Skeletal muscle cell (primary cell): ENCODE measurements around the gene CD82.

ENCODE experiments used
- DNase-seq: peaks from one replicate; pipeline ENCODE4 v3.0.0-alpha.2; 2010; ENCODE audit warnings: low read depth
- H3K4me3 ChIP-seq: 2 replicates; pipeline ENCODE4 v1.5.1; 2011; ENCODE audit warnings: low read depth, mild to moderate bottlenecking, control low read depth, low read length, moderate library complexity

CD82 gene

DNA sequence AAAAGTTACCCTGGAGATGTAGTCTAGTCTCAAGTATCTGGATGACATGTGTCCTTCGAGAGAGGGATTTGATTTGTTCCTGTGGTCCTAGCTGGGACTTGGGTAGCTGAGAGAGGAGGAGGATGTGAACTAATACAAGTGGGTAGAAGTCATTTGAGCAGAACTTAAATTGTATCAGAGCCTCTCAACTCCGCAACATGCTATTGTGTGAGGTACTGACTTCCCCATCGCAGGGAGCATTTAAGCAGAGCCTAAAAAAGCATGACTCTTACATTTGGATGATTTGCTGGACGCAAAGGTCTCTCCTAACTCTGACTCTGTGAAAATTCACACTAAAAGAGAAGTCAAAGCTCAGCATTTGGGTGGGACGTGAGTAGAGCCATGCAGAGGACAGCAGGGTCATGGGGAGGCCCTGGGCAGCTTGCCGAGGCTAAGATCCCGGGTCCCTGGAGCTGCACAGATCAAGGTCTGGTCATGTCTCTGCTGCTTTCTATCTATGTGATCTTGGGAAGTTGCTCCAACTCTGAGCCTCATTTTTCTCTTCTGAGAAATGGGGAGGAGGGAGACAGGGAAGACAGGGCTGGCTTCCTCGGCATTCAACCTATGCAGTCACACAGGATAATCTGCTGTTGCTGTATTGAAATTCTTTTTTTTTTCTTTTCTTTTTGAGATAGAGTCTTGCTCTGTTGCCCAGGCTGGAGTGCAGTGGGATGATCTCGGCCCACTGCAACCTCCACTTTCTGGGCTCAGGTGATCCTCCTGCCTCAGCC is 44.9 kb downstream of the CD82 start:
- H3K4me3 ChIP-seq: no peak overlapping the region
- DNase-seq: no peak

DNA sequence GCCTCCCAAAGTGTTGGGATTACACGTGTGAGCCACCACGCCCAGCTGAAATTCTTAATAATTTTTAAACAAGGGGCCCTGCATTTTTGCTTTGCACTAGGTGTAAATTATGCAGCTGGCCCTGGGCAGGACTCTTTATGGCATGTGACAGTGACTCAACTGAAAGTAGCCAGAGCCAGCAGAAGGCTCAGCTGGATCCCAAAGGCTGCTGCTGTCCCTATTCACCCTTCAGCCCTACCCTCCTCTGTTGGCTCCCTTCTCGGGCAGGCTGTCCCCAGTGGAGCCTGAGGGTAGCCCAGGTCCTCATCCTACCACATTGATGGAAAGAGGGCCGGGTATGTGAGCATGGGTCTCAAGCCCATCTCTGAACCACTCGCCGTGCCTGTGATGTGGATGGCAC is 45.6 kb downstream of the CD82 start:
- no peak for DNase-seq

DNA sequence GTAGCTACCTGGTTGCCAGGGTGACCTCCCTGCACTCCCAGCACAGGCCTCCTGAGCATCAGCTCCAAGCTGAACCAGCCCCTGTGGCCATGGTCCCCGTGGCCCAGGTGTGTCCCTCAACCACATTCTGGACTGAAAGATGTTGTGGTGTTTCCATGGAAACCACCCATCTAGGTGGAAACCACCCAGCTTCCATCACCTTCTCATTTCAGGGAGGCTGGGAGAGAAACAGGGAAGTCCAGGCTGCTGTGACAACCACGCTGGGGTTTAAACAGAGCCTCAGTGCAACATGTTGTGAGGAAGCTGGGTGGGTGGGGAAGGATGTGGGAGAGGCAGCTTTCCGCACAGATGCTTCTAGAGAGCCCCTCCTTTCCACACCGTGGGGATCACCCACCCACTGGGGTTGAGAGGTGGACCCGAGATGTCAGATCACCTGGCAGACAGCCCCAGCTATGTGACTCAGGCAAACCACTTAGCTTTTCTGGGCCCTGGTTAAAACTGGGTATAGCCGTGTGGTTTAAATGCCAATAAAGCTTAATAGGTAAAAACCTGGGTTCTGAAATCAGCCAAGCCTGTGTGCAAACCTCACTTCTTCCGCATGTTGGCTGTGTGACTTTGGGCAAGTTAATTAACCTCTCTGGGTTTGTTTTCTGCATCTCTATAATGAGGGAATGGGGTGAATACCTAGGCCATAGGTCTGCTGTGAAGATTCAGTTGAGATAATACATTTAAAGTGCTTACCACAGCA is 46.4 kb downstream of the CD82 start:
- DNase-seq: no peak
- H3K4me3 ChIP-seq: no peak overlapping the region

More for the DNA sequence above, 45.6 kb downstream of the CD82 start:
- no peak overlapping the region for H3K4me3 ChIP-seq

DNA sequence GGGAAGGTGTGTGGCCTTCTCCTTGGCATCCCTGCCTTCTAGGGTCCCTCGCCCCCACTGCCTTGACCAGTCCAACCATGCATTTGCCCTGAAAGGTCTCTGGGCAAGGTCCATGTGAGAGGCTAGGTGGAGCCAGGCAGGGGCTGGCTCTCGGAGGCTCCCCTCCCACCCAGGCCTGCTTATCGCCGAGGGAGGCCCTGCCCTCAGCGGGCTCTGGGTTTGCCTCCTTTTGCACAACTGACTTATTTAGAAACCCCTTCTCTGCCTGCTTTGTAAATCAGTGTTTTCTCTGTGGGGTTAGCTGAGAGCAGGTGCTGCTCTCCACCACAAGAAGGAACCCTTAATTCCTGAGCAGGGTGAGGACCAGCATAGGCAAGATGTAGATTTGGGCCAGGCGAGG is 47.7 kb downstream of the CD82 start:
- DNase-seq: no peak
- no peak overlapping the region for H3K4me3 ChIP-seq

DNA sequence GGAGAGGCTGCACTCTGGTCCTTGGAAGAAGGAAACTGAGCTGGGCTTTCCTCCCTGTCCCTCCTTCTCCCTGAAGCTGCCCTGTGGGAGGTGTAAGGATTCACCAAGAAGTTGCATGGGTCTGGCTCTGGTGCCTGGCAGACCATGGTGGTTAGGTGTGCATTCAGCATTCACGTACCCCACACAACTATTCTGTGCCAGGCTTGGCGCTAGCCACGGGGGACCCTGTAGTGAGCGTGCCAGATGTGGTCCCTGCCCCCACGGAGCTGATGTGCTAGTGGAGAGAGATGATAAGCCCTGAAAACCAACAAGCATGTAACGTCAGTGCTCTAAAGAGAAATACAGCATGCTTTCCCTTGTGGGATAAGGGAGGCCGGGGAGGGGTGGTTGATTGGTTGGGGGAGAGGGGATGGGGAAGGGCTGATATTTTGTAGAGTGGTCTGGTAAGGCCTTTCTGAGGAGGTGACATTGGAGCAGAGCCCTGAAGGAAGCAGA is 48.9 kb downstream of the CD82 start:
- DNase-seq: no peak
- no peak overlapping the region for H3K4me3 ChIP-seq

DNA sequence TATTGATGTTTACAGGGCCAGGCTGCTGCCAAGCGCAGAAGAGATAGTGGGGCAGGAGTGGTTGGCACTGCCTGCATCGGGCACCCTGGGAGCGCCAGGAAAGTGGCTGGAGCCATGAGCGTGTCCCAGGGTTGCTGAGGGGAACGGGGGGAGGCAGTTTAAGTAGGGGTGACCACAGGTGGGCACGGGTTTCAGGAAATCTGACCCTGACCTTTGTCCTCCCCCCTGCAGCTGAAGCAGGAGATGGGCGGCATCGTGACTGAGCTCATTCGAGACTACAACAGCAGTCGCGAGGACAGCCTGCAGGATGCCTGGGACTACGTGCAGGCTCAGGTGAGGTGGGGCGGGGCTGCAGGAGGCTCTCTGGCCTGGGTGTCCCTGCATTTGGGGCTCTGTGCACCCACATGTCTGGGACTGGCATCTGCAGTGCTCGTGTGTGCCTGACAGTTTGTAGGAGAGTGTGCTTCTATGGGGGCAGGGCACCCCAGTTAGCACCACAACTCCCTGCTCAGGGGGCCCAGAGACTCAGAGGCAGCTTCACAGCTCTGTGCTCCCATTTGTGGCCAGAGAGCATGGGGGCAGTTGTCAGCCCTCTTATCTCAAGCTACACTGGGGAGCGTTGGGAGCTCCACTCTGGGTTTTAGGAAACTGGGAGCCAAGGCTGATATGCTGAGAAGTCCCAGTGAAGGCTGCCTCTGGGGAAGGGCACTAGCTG is 49.7 kb downstream of the CD82 start:
- no peak for DNase-seq
- no peak overlapping the region for H3K4me3 ChIP-seq

DNA sequence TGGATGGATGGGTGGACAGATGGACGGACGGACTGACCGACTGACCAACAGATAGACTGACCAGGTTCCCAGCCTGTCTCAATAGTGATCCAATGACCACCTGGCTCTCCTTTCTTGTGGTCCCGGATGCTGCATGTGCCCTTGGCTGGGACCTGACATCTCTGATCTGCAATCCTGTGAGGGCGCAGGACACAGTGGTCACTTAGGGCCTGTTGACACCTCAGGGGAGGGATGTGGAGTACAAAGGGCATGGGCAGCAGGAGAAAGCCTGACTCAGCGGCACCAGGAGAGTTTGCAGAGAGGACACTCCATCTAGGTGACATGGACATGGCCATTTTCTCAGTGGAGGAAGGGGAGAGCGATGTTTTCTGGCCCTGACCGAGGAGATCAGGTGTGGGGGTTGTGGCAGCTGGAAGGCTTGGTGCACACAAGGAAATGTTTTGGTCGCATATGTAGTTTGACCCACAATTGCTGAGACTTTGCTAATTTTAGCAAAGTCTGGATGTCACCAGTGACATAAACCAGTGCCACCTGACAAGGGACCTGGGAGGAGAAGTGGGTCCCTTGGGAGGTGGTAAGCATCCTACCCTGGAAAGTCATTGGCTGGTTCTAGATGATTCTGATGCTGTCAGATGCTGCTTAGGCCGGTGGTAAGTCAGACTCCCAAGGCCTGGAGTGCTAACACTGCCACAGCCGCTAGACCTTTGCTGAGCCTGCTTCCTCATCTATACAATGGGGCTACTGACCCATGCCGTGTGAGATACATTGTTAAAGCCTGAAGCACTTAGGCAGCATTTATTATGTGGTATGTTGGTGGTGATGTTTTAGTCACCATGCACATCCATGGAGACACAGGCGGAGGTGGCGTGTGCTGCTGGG is 50.7 kb downstream of the CD82 start:
- DNase-seq: no peak
- no peak overlapping the region for H3K4me3 ChIP-seq

DNA sequence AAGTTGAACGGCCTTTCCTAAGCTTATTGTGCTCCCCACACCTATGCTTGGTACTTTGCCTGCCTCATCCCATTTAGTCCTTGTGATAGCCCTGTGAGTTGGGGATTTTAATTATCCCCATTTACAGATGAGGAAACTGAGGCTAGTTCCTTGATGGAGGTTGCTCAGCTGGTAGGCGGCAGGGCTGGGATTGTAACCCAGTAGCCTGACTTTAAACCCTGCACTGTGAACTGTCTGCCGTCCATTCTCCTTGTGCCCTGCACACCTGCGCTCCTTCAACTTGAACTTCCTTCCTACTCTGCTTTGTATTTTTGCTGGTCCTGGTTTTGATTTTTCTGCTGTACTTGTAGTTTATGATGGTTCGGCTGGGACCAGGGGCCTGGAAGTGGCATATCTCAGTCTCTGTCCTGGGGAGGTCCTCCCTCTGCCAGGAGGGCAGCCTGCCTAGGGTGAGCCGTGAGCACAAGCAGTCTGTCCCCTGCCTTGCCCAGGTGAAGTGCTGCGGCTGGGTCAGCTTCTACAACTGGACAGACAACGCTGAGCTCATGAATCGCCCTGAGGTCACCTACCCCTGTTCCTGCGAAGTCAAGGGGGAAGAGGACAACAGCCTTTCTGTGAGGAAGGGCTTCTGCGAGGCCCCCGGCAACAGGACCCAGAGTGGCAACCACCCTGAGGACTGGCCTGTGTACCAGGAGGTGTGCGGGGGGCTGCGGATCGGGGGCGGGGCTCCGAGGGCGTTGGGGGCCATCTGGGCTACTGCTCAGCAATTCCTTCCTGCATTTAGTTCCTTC is 52.4 kb downstream of the CD82 start:
- no peak for DNase-seq
- H3K4me3 ChIP-seq: no peak overlapping the region

DNA sequence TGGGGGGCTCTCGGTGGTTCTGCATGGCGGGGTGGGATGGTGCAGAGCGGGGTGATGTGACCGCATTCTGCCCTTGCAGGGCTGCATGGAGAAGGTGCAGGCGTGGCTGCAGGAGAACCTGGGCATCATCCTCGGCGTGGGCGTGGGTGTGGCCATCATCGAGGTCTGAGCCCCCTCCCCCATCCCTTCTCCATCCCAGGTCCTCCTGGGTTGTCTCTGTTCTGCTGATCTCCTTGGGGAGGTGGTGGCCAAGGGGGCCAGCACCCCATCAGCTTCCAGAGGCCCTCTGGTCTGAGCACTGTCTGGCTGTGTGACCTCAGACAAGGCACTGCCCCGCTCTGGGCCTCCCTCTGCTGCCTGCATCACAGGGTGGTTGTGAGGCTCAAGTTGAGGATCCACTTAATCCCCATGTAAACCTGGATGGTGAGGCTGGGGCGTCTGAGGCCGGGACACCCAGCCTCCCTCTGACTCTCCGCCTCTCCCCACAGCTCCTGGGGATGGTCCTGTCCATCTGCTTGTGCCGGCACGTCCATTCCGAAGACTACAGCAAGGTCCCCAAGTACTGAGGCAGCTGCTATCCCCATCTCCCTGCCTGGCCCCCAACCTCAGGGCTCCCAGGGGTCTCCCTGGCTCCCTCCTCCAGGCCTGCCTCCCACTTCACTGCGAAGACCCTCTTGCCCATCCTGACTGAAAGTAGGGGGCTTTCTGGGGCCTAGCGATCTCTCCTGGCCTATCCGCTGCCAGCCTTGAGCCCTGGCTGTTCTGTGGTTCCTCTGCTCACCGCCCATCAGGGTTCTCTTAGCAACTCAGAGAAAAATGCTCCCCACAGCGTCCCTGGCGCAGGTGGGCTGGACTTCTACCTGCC is 53.3 kb downstream of the CD82 start:
- no peak overlapping the region for H3K4me3 ChIP-seq
- no peak for DNase-seq

DNA sequence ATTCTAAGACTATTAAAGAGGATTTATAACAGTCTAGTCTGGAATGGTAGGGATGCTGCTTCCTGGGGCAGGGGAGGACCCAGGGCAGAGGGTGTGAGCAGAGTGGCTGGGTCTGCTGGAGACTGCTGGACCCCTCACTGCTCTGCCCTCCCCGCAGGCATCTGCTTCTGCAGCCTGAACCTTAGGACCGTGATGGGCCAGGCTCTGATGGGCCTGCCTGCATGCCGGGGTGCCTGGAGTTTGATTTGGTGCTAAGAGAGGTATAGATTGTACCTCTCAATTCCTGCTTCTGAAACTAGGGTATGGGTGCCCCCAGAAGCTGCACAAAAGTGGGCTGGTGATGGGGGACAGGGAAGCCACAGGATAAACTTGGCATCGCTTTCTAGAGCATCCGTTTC is 54.9 kb downstream of the CD82 start:
- DNase-seq: no peak
- no peak overlapping the region for H3K4me3 ChIP-seq

DNA sequence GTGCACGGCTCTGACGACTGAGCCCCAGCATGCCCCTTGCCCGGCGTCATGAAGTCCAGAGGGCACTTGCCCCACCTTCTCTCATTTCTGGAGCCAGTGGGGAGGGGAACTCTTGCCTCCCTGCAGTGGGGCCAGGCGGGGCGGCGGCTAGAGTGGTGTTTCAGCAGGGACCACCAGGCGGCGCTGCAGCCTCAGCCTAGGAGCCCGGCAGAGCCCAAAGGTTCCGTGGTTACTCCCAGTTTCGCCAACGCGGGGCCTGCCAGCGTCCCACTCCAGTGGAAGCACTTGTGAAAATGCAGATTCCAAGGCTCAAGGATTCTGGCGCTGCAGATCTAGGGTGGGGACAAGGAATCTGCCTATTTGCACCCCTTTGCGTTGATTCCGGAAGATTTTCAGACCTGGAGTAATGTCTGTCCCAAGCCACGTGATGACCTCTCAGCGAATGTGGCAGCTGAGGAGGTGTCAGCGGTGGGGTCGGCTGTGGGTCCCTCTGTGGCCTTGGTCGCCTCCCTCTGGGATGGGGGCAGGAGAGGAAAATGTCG is 55.7 kb downstream of the CD82 start:
- no peak overlapping the region for H3K4me3 ChIP-seq
- no peak for DNase-seq

DNA sequence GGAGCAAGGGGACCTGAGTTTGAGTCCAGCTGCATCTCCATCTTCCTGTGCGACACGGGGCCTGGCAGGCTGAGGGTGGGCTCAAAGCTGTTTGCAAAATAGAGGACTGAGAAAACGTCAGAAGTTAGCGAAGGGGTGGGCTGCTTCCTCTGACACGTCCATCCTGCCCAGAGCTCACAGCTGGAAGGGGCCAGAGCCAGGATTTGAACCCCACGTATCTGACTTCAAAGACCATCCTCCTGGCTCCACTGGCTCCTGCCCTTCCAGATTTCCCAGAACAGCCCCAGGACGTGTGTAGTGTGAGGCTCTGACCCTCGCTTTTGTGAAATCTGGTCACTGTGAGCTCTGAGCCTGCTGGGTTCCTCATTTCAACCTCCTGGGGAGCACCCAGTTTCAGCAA is 56.3 kb downstream of the CD82 start:
- H3K4me3 ChIP-seq: no peak overlapping the region
- DNase-seq: no peak

DNA sequence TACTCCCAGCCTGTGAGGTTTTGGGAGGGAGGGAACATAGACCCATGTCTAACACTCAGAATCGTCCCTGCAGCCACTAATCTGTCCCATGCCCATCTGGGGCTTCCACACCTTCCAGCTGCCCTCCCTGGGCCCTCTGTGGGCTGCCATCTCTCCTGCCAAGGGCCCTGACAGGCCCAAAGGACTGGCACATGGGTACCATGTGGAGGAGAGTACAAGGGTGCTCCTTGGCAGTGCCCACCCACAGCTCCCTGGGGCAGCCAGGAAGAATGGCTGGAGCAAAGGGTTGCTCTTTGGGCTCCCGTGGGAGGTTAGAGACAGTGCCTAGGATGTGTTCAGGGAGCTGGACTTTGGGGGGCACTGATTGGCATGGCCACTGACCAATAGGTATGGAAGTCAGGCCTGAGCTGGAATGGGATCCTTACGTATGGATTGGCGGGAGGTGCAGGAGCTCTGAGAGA is 56.8 kb downstream of the CD82 start:
- no peak for DNase-seq
- H3K4me3 ChIP-seq: no peak overlapping the region

DNA sequence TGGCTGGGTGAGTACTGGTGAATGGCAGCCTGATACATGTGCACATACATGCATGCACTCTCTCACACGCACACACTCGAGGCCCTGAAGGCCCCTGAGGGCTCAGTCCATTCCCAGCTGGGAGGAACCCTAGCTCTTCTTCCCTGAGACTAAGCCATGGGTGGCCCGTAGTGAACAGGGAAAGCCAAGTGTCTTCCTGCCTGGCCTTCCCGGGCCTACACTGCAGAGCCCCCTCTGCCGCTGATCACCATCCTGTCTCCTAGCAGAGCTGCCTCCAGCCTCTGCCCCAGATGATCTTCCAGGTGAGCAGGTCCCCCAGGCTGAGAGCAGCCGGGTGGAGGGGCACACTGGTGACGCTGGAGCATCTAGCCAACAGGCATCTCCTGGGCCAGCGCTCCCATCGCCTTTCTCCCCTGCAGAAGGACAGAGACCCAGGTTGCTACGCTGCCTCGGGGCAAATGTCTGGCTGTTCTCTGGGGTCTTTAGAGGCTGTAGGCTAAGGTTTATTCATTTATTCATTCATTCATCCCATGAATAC is 57.3 kb downstream of the CD82 start:
- no peak overlapping the region for H3K4me3 ChIP-seq
- no peak for DNase-seq

DNA sequence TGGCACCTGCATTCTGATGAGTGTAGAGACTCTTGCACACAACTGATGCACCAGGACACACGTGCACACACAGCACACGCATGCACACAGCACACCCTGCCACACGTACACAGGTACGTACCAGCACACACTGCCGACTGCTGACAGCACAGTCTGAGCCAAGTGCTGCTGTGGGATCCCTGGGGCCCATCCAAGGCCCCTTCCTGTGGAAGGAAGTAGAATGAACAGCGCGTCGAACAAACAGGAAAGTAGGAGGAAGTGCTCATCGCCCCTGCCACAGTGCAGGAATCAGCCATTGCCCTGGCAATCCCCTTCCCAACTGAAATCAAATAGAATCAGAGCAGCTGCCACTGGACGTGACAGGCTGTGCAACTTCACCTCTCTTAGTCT is 57.9 kb downstream of the CD82 start:
- no peak for DNase-seq
- no peak overlapping the region for H3K4me3 ChIP-seq

DNA sequence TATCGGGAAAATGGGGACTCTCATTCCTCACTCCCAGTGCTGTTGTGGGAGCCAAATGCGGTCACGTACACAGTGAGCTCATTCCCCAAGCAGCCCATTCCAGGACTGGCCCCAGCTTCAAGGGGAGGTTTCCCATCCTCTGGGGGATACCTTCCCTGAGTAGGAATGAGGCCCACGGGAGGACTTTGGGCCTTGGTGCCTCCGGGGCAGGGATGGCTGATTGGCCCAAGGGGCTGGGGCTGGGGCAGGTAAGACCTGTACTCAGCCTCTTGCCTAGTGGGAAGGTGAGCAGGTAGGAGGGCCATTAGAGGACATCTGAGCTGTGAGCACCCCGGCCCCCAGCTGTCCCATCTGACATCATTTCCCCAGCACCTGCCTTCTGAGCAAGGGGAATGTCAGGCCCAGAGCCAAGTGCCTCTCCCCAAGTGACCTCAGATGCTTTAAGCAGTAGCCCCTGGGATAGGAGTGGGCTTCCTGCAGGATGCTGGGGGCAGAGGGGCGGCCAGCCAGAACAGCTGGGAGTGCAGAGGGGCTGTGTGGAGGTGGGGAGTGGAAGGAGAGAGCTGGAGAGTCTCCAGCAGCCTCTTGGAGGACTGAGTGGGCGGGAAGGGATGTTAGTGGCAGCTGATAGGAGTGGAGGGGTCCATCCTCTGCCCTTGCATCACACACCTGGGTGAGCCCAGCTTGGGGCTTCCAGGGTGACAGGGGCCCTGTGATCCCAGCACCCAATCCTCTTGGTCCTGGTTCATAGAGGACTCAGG is 58.4 kb downstream of the CD82 start:
- no peak overlapping the region for H3K4me3 ChIP-seq
- peak; percentile 41 for DNase-seq
